ENCODE results near the gene ISLR.

ISLR gene

GRCh38 chr15:74205582-74205947 is 32.1 kb downstream of the ISLR start:
- no peak overlapping the region for H3K27ac ChIP-seq (replicated peaks)
- TF ChIP-seq SPI1 (IDR thresholded peaks at IDR 0.05; ENCODE audit: borderline replicate concordance, low read depth): no peak
- no peak for TF ChIP-seq GABPA (IDR thresholded peaks at IDR 0.05; ENCODE audit: low read depth)
- TF ChIP-seq POLR2AphosphoS5 (IDR thresholded peaks at IDR 0.05; ENCODE audit: low read depth): no peak
- TF ChIP-seq REST (IDR thresholded peaks at IDR 0.05; ENCODE audit: insufficient replicate concordance, low read depth): no peak
- no peak for TF ChIP-seq CTCF (IDR thresholded peaks at IDR 0.05; ENCODE audit: insufficient read depth, low read length)
- H3K27me3 ChIP-seq (ENCODE audit: insufficient read depth, poor library complexity, severe bottlenecking): peaks cover 5% of the 10 kb centered on the region
- DNase-seq (ENCODE audit: low read depth in 1 of 2, low spot score in 1 of 2): no peak
- no peak overlapping the region for H3K4me3 ChIP-seq (replicated peaks; ENCODE audit: insufficient read depth, low read length)

GRCh38 chr15:74206801-74207281 is 33.3 kb downstream of the ISLR start:
- DNase-seq (ENCODE audit: low read depth in 1 of 2, low spot score in 1 of 2): no peak
- Histone ChIP-seq H3K27ac (replicated peaks) (no peak overlapping the region), H3K4me3 (replicated peaks; ENCODE audit: insufficient read depth, low read length) (no peak overlapping the region), H3K27me3 (ENCODE audit: insufficient read depth, poor library complexity, severe bottlenecking) (peaks cover 5% of the 10 kb centered on the region)
- TF ChIP-seq CTCF (IDR thresholded peaks at IDR 0.05; ENCODE audit: insufficient read depth, low read length) (no peak), POLR2AphosphoS5 (IDR thresholded peaks at IDR 0.05; ENCODE audit: low read depth) (no peak), GABPA (IDR thresholded peaks at IDR 0.05; ENCODE audit: low read depth) (no peak), SPI1 (IDR thresholded peaks at IDR 0.05; ENCODE audit: borderline replicate concordance, low read depth) (no peak), REST (IDR thresholded peaks at IDR 0.05; ENCODE audit: insufficient replicate concordance, low read depth) (no peak)

- TF ChIP-seq SPI1 (IDR thresholded peaks at IDR 0.05; ENCODE audit: borderline replicate concordance, low read depth) (no peak), REST (IDR thresholded peaks at IDR 0.05; ENCODE audit: insufficient replicate concordance, low read depth) (no peak), GABPA (IDR thresholded peaks at IDR 0.05; ENCODE audit: low read depth) (no peak), POLR2AphosphoS5 (IDR thresholded peaks at IDR 0.05; ENCODE audit: low read depth) (no peak), CTCF (IDR thresholded peaks at IDR 0.05; ENCODE audit: insufficient read depth, low read length) (no peak)
- Histone ChIP-seq H3K27ac (replicated peaks) (no peak overlapping the region), H3K27me3 (ENCODE audit: insufficient read depth, poor library complexity, severe bottlenecking) (peaks cover 5% of the 10 kb centered on the region), H3K4me3 (replicated peaks; ENCODE audit: insufficient read depth, low read length) (no peak overlapping the region)
- DNase-seq (ENCODE audit: low read depth in 1 of 2, low spot score in 1 of 2): no peak
These were observed 34.3 kb downstream of the ISLR start for GRCh38 chr15:74207652-74208440.

Data from HL-60 (cell line).